Activated CD8-positive, alpha-beta memory T cell treated with anti-CD3 and anti-CD28 coated beads, Interleukin-2, amount 50 U/mL, for 1 hour (primary cell): ENCODE data around the gene NOG.

Source experiments
- DNase-seq: peaks from one replicate; pipeline ENCODE4 v3.0.0-alpha.2; 2020; ENCODE audit errors: extremely low read depth

NOG gene

DNA sequence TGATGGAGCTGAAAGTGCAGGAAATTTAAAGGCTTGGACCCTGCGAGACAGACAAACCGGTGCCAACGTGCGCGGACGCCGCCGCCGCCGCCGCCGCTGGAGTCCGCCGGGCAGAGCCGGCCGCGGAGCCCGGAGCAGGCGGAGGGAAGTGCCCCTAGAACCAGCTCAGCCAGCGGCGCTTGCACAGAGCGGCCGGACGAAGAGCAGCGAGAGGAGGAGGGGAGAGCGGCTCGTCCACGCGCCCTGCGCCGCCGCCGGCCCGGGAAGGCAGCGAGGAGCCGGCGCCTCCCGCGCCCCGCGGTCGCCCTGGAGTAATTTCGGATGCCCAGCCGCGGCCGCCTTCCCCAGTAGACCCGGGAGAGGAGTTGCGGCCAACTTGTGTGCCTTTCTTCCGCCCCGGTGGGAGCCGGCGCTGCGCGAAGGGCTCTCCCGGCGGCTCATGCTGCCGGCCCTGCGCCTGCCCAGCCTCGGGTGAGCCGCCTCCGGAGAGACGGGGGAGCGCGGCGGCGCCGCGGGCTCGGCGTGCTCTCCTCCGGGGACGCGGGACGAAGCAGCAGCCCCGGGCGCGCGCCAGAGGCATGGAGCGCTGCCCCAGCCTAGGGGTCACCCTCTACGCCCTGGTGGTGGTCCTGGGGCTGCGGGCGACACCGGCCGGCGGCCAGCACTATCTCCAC is at the start of gene NOG:
NOG (plus strand) TSS at position 54 of the 674 bp plus-strand sequence; CDS start at position 579, 525 bp downstream.
- no peak for DNase-seq

- DNase-seq, result no peak
These were observed 48.4 kb upstream of the NOG start for GRCh38 chr17:56545106-56545505.

DNA sequence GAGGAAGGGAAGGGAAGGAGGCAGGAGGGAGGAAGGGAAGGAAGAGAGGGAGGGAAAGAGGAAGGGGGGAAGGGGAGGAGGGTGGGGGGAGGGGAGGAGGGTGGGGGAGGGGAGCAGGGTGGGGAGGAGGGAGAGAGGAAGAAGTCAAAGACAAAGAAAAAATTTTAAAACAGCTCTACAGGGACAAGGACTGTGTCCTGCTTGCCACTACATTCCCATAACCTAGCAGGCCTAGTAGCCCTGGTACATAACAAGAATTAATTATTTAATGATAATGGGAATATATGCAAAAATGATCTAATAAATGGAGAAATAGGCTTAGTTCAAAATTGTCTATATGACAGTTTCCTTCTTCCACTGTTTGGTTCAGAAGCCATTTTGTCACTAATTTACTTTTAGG is 47.6 kb upstream of the NOG start:
- DNase-seq, result no peak

- no peak for DNase-seq
These were observed 44.8 kb upstream of the NOG start for GRCh38 chr17:56548661-56549060.

DNA sequence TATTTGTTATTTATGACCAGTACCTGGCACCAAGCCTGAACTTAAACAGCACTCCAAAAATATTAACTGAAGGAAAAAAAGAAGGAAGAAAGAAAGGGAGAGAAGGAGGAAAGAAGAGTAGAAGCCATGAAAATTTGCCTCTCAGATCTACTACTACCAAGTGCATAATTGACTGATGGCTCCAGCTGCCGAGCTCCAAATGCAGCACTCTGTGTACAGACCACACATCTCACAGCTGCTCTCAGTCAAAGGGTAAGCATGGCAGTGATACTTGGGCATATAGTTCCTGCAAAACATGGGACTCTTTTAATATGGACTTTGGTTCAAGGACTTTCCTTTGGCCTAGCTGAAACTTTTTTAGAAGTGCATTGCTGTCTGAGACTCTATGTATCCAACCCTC is 44.0 kb upstream of the NOG start:
- no peak for DNase-seq

- no peak for DNase-seq
These were observed 35.8 kb upstream of the NOG start for GRCh38 chr17:56557682-56558081.

DNA sequence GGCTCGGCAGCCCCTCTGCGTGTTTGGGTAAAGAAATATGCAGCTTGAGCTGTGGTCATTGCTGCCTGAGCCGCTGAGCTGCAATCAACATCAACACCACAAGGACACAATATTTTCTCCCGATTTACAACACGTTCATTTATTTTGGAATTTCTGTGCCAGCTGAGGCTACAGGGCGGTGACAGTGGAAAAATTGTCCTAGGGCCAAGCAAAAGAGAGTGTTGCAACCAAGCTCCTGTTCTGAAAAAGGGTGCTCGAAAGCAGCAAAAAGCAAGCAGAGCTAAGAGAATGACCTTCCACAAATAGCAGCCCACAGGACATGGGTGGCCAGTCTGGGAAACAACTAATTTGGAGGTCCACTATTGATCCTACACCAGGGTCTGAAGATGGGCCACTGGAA is 35.4 kb upstream of the NOG start:
- no peak for DNase-seq

GRCh38 chr17:56570199-56570598 is 23.3 kb upstream of the NOG start:
- no peak for DNase-seq

DNA sequence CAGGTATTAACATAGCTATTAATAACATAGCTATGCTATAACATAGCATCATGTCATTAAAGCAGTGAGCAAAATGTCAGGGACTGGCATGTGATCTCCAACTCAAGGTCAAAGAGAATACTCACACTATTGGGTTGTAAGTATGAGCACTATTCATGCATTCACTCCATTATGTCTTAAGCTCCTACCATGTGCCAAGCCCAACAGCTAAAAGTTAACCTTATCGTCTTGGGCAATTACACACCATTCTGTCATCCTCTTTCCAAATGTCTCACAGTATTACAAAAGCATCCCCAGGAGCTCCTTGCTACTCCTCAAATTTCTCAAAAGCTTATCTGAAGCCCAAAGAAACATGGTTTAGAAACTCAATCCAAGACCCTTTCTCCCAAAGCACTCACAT is 22.0 kb upstream of the NOG start:
- no peak for DNase-seq

- DNase-seq, result no peak
These were observed 16.2 kb upstream of the NOG start for GRCh38 chr17:56577190-56577842.

GRCh38 chr17:56577843-56578204 is 15.7 kb upstream of the NOG start:
- DNase-seq, result no peak

DNA sequence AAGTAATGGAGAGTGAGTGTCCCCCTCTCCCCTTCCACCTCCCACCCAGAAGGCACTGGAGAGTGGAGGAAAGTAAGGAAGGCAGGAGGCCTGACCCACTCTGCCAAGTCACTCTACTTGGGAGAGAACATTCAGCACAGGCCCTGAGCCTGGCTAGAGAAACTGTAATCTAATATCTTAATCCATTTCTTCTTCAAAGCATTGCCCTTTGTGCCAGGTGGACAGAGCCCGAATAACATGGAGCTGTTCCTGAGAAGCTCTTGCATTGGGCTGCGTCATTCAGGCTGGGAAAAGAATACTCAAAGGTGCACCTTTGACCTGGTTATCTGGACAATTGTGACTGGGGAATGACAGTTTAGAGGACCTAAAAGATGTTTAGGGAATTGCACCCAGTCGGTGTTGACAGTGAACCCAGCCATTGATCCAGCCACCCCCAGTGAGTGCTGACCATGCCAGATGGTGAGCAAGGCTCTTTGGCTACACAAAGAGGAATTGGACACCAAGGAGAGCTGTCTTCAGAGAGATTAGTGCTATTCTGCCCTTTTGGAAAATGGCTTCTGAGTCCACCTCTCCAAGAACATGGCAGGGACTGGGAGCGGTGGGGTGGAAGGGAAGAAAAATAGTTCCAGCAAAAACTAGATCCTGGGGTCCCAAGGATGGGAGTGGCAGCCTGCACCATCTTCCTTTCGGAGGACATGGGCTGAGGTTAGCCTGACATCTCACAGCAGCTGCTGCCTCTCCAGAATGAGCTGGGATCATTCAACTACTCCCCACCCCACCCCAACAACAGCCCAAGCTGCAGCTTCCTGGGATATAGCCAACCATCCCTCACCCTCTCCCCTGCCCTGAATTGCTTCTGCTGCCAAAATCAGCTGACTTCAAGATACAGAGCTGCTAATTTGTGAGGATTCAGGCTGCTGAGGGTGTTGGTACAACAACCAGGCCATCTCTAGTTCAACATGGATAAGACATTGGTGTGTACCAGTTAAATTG is 11.6 kb upstream of the NOG start:
- DNase-seq, result no peak

DNA sequence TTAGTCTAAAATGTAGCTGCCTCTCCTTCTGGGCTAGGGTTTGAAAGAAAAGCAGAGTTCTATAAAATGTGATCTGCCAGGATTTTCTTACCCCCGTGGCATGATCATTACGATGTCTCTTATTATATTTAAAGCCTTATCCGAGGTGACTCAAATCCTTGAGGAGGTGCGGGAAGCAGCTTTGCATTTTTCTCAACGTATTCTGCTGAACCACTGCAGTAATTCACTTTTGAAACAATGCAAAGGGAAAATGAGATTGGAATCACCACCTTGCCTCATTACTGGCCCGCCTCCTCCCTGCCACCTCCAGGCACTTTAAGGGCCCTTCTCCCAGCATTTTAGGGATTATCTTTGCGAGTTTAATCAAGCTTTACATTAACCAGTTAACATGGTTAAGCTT is 9.7 kb upstream of the NOG start:
- DNase-seq, result no peak

DNA sequence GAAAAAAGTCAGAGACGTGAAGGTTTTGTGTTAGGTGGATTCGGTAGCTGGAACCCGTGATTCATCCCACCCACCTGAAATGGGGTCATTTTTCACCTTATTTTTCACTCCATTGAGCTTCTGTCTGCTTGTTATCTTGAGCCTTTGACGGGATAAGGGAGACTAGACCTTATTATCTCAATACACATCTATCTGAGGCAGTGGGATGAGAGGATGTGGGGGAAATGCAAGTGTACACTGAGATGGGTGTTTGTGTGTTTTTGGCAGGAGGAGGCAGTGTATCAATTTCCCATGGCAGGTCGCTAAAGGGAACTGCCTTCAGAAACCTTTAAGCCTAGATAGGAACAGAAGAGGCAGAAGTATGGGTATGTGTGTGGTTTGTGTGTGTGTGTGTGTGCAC is 6.2 kb upstream of the NOG start:
- no peak for DNase-seq

- DNase-seq, result no peak
These were observed 913 bp upstream of the NOG start for GRCh38 chr17:56592487-56593085.

GRCh38 chr17:56593086-56593645 is 333 bp upstream of the NOG start:
- no peak for DNase-seq

DNA sequence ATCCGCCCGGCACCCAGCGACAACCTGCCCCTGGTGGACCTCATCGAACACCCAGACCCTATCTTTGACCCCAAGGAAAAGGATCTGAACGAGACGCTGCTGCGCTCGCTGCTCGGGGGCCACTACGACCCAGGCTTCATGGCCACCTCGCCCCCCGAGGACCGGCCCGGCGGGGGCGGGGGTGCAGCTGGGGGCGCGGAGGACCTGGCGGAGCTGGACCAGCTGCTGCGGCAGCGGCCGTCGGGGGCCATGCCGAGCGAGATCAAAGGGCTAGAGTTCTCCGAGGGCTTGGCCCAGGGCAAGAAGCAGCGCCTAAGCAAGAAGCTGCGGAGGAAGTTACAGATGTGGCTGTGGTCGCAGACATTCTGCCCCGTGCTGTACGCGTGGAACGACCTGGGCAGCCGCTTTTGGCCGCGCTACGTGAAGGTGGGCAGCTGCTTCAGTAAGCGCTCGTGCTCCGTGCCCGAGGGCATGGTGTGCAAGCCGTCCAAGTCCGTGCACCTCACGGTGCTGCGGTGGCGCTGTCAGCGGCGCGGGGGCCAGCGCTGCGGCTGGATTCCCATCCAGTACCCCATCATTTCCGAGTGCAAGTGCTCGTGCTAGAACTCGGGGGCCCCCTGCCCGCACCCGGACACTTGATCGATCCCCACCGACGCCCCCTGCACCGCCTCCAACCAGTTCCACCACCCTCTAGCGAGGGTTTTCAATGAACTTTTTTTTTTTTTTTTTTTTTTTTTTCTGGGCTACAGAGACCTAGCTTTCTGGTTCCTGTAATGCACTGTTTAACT is 1.0 kb downstream of the NOG start:
- DNase-seq, result no peak

GRCh38 chr17:56595108-56595418 is 1.6 kb downstream of the NOG start:
- DNase-seq, result no peak

GRCh38 chr17:56595831-56596690 is 2.6 kb downstream of the NOG start:
- no peak for DNase-seq
